ENCODE measurements around the gene ILRUN.

ILRUN gene

GRCh38 chr6:34709386-34709785, 12.8 kb upstream of the ILRUN start:
- Histone ChIP-seq H3K36me3 (ENCODE audit: control insufficient read depth, low read length) (no peaks in the 10 kb centered on the region), H3K4me2 (ENCODE audit: low read length) (no peak overlapping the region), H3K4me1 (ENCODE audit: control insufficient read depth, low read length) (peaks cover 4% of the 10 kb centered on the region; the same call in 1 of the 2 replicates), H3K27me3 (ENCODE audit: control insufficient read depth, low read length) (no peaks in the 10 kb centered on the region), H3K9me2 (replicated peaks; ENCODE audit: control insufficient read depth, low read length) (no peaks in the 10 kb centered on the region), H4K20me1 (ENCODE audit: control insufficient read depth, insufficient read depth, low read depth, low read length) (no peaks in the 10 kb centered on the region), H3K79me2 (ENCODE audit: control insufficient read depth, low read length) (no peaks in the 10 kb centered on the region), H3K27ac (ENCODE audit: low read depth, low read length) (no peak overlapping the region), H3K9me3 (ENCODE audit: control insufficient read depth, insufficient read depth, low read length) (no peaks in the 10 kb centered on the region), H3K4me3 (ENCODE audit: low read length) (no peak overlapping the region), H3F3A (ENCODE audit: control insufficient read depth, insufficient read depth) (no peaks in the 10 kb centered on the region)
- TF ChIP-seq CTCF (IDR thresholded peaks at IDR 0.05; ENCODE audit: low read depth, low read length, poor library complexity, severe bottlenecking) (no peak), EZH2phosphoT487 (IDR thresholded peaks at IDR 0.05; ENCODE audit: borderline replicate concordance, low read length) (no peak)

- H3K4me2 ChIP-seq (ENCODE audit: low read length) = no peak overlapping the region
- H3K27me3 ChIP-seq (ENCODE audit: control insufficient read depth, low read length) = no peaks in the 10 kb centered on the region
- no peaks in the 10 kb centered on the region for H3K9me3 ChIP-seq (ENCODE audit: control insufficient read depth, insufficient read depth, low read length)
- H3F3A ChIP-seq (ENCODE audit: control insufficient read depth, insufficient read depth) = no peaks in the 10 kb centered on the region
- no peaks in the 10 kb centered on the region for H4K20me1 ChIP-seq (ENCODE audit: control insufficient read depth, insufficient read depth, low read depth, low read length)
- H3K4me3 ChIP-seq (ENCODE audit: low read length) = no peak overlapping the region
- H3K79me2 ChIP-seq (ENCODE audit: control insufficient read depth, low read length) = no peaks in the 10 kb centered on the region
- H3K9me2 ChIP-seq (replicated peaks; ENCODE audit: control insufficient read depth, low read length) = no peaks in the 10 kb centered on the region
- no peak for TF ChIP-seq EZH2phosphoT487 (IDR thresholded peaks at IDR 0.05; ENCODE audit: borderline replicate concordance, low read length)
- TF ChIP-seq CTCF (IDR thresholded peaks at IDR 0.05; ENCODE audit: low read depth, low read length, poor library complexity, severe bottlenecking) = no peak
- no peaks in the 10 kb centered on the region for H3K36me3 ChIP-seq (ENCODE audit: control insufficient read depth, low read length)
- H3K4me1 ChIP-seq (ENCODE audit: control insufficient read depth, low read length) = peaks cover 4% of the 10 kb centered on the region; the same call in 1 of the 2 replicates
- H3K27ac ChIP-seq (ENCODE audit: low read depth, low read length) = no peak overlapping the region
These were observed 8.7 kb upstream of the ILRUN start for GRCh38 chr6:34705241-34705640.

GRCh38 chr6:34701199-34701598, 4.6 kb upstream of the ILRUN start:
- Histone ChIP-seq H3K27ac (ENCODE audit: low read depth, low read length) (no peak overlapping the region), H3K4me1 (ENCODE audit: control insufficient read depth, low read length) (peaks cover 14% of the 10 kb centered on the region)

More at GRCh38 chr6:34701199-34701598, 4.6 kb upstream of the ILRUN start:
- H3K9me2 ChIP-seq (replicated peaks; ENCODE audit: control insufficient read depth, low read length) = no peaks in the 10 kb centered on the region
- peaks cover 8% of the 10 kb centered on the region for H3K79me2 ChIP-seq (ENCODE audit: control insufficient read depth, low read length)
- H3K27me3 ChIP-seq (ENCODE audit: control insufficient read depth, low read length) = no peaks in the 10 kb centered on the region
- H3K4me2 ChIP-seq (ENCODE audit: low read length) = no peak overlapping the region
- no peak for TF ChIP-seq CTCF (IDR thresholded peaks at IDR 0.05; ENCODE audit: low read depth, low read length, poor library complexity, severe bottlenecking)
- H3F3A ChIP-seq (ENCODE audit: control insufficient read depth, insufficient read depth) = peaks cover 5% of the 10 kb centered on the region; the same call in 1 of the 2 replicates
- H3K4me3 ChIP-seq (ENCODE audit: low read length) = no peak overlapping the region
- H3K36me3 ChIP-seq (ENCODE audit: control insufficient read depth, low read length) = peaks cover 3% of the 10 kb centered on the region
- H4K20me1 ChIP-seq (ENCODE audit: control insufficient read depth, insufficient read depth, low read depth, low read length) = no peaks in the 10 kb centered on the region
- H3K9me3 ChIP-seq (ENCODE audit: control insufficient read depth, insufficient read depth, low read length) = no peaks in the 10 kb centered on the region
